H1 (cell line): ENCODE results near the gene TSSK6. TPM values are rescaled to one million over a fixed set of nuclear protein-coding genes. Genes with fewer than 3 reads are reported as not detected.

ENCODE experiments used
- CTCF ChIA-PET: fragments of 300-600 bp; sonication (Branson Sonifier 250); formaldehyde crosslinking; loops from one replicate; lab custom pipeline; 2021; ENCODE audit not compliant: partially characterized antibody; lab: Charles Lee
- POLR2A ChIA-PET: fragments of 300-600 bp; sonication (Branson Sonifier 250); formaldehyde crosslinking; loops from one replicate; lab custom pipeline; 2021; ENCODE audit warnings: inconsistent platforms; ENCODE audit not compliant: partially characterized antibody; lab: Charles Lee
- DNase-seq, 2 experiments: peaks; one replicate each; pipeline versions ENCODE4 v3.0.0 to v3.0.0-alpha.2; 2010 to 2022; ENCODE audit warnings: low spot score in 2 of 2, low read depth in 1 of 2, mixed read lengths in 1 of 2
- FAIRE-seq: peaks from 2 replicates; lab custom pipeline; 2011; peaks lifted over from hg19 to GRCh38; lab: Jason Lieb, UNC
- H2AFZ ChIP-seq: 2 replicates; pipeline ENCODE4 v1.8.1; 2012; ENCODE audit warnings: low read length, inconsistent platforms
- H2AK5ac ChIP-seq: 2 replicates; pipeline ENCODE4 v1.6.1; 2013; ENCODE audit warnings: low read depth, low read length
- H2BK120ac ChIP-seq: replicated peaks from 2 replicates; pipeline ENCODE3; 2013; ENCODE audit warnings: low read depth, low read length, inconsistent platforms
- H2BK12ac ChIP-seq: 2 replicates; pipeline ENCODE4 v1.6.1; 2013; ENCODE audit warnings: low read depth, low read length
- H2BK15ac ChIP-seq: 2 replicates; pipeline ENCODE4 v1.6.1; 2013; ENCODE audit warnings: low read length
- H2BK20ac ChIP-seq: 2 replicates; pipeline ENCODE4 v1.6.1; 2013; ENCODE audit warnings: low read length
- H2BK5ac ChIP-seq: 2 replicates; pipeline ENCODE4 v1.6.1; 2013; ENCODE audit warnings: low read depth, low read length
- H3K14ac ChIP-seq: 2 replicates; pipeline ENCODE4 v1.6.1; 2013; ENCODE audit warnings: inconsistent platforms; ENCODE audit not compliant: insufficient read length
- H3K18ac ChIP-seq: 2 replicates; pipeline ENCODE4 v1.6.1; 2013; ENCODE audit warnings: low read length; ENCODE audit errors: extremely low read depth
- H3K23ac ChIP-seq: 2 replicates; pipeline ENCODE4 v1.6.1; 2013; ENCODE audit warnings: inconsistent platforms; ENCODE audit not compliant: insufficient read length
- H3K23me2 ChIP-seq: 2 replicates; pipeline ENCODE4 v1.6.1; 2013; ENCODE audit warnings: low read depth, low read length
- H3K27ac ChIP-seq: 2 replicates; pipeline ENCODE4 v1.6.1; 2011; ENCODE audit warnings: low read depth, low read length, inconsistent platforms
- H3K27me3 ChIP-seq, 4 experiments: replicated peaks in 1 of 4; 1 replicate in 1 of 4; 2 replicates in 3 of 4; pipeline versions ENCODE4 v1.6.1 to v1.8.1; 2011 to 2013; ENCODE audit warnings: low read length in 3 of 4, mild to moderate bottlenecking in 3 of 4, inconsistent platforms in 2 of 4, mixed read lengths in 2 of 4, moderate library complexity in 1 of 4; ENCODE audit not compliant: control insufficient read depth in 3 of 4, insufficient read depth in 3 of 4; ENCODE audit errors: extremely low read depth in 1 of 4
- H3K36me3 ChIP-seq, 4 experiments: 2 replicates each; pipeline versions ENCODE4 v1.6.1 to v1.8.1; 2011 to 2013; ENCODE audit warnings: mild to moderate bottlenecking in 4 of 4, low read length in 3 of 4, moderate library complexity in 2 of 4, control low read depth in 1 of 4, inconsistent platforms in 1 of 4; ENCODE audit not compliant: insufficient read depth in 4 of 4, control insufficient read depth in 2 of 4
- H3K4ac ChIP-seq: replicated peaks from 2 replicates; pipeline ENCODE3; 2013; ENCODE audit warnings: low read length, low read depth, mixed read lengths, inconsistent platforms; ENCODE audit not compliant: insufficient read length
- H3K4me1 ChIP-seq, 4 experiments: replicated peaks in 1 of 4; 1 replicate in 1 of 4; 2 replicates in 3 of 4; pipeline versions ENCODE4 v1.6.1 to v1.8.1; 2011 to 2013; ENCODE audit warnings: low read length in 3 of 4, inconsistent platforms in 2 of 4, mixed read lengths in 1 of 4; ENCODE audit not compliant: insufficient read depth in 4 of 4, control insufficient read depth in 3 of 4
- H3K4me2 ChIP-seq, 2 experiments: 2 replicates each; pipeline versions ENCODE4 v1.6.1 to v1.8.1; 2011 to 2013; ENCODE audit warnings: low read depth in 2 of 2, low read length in 2 of 2, control low read depth in 1 of 2, inconsistent platforms in 1 of 2, mild to moderate bottlenecking in 1 of 2; ENCODE audit not compliant: insufficient read depth in 1 of 2
- H3K4me3 ChIP-seq, 4 experiments: fragments of 200-600, 300-600 bp in 1 of 4; sonication (generic), shearing (Covaris generic), sonication (Bioruptor Twin) in 1 of 4; 2 replicates each; pipeline versions ENCODE4 v1.5.1 to v1.8.1; 2011 to 2016; ENCODE audit warnings: low read length in 4 of 4, low read depth in 3 of 4, control low read depth in 2 of 4, inconsistent platforms in 2 of 4, mild to moderate bottlenecking in 2 of 4, mixed read lengths in 1 of 4, moderate library complexity in 1 of 4; ENCODE audit not compliant: insufficient read depth in 2 of 4; ENCODE audit errors: extremely low read depth in 1 of 4
- H3K56ac ChIP-seq: replicated peaks from 2 replicates; pipeline ENCODE3; 2013; ENCODE audit warnings: low read depth, mild to moderate bottlenecking, mixed read lengths, low read length, inconsistent platforms; ENCODE audit not compliant: insufficient read length
- H3K79me1 ChIP-seq: 2 replicates; pipeline ENCODE4 v1.6.1; 2013; ENCODE audit warnings: low read depth, low read length, control low read depth
- H3K79me2 ChIP-seq, 2 experiments: 2 replicates each; pipeline versions ENCODE4 v1.6.1 to v1.8.1; 2012 to 2013; ENCODE audit warnings: low read length in 2 of 2, mild to moderate bottlenecking in 2 of 2, inconsistent platforms in 1 of 2; ENCODE audit not compliant: insufficient read depth in 2 of 2, control insufficient read depth in 1 of 2
- H3K9ac ChIP-seq, 4 experiments: replicated peaks in 1 of 4; 1 replicate in 1 of 4; 2 replicates in 3 of 4; pipeline versions ENCODE4 v1.6.1 to v1.8.1; 2011 to 2013; ENCODE audit warnings: low read depth in 3 of 4, low read length in 3 of 4, control low read depth in 2 of 4, mild to moderate bottlenecking in 2 of 4, moderate library complexity in 2 of 4, inconsistent platforms in 1 of 4; ENCODE audit errors: extremely low read depth in 1 of 4
- H3K9me3 ChIP-seq, 2 experiments: 2 replicates each; pipeline versions ENCODE4 v1.6.1 to v1.8.1; 2012 to 2013; ENCODE audit warnings: mild to moderate bottlenecking in 2 of 2, moderate library complexity in 2 of 2, control low read depth in 1 of 2, inconsistent platforms in 1 of 2, low read depth in 1 of 2, low read length in 1 of 2, mixed read lengths in 1 of 2; ENCODE audit not compliant: insufficient read depth in 2 of 2
- H4K20me1 ChIP-seq, 2 experiments: replicated peaks in 1 of 2; 2 replicates each; pipeline versions ENCODE3 to v1.8.1; 2011 to 2013; ENCODE audit warnings: inconsistent platforms in 2 of 2, low read length in 2 of 2, mild to moderate bottlenecking in 1 of 2; ENCODE audit not compliant: insufficient read depth in 2 of 2, control insufficient read depth in 1 of 2
- H4K5ac ChIP-seq: 2 replicates; pipeline ENCODE4 v1.6.1; 2013; ENCODE audit warnings: low read length, low read depth, mixed read lengths, inconsistent platforms; ENCODE audit not compliant: insufficient read length
- H4K8ac ChIP-seq: 2 replicates; pipeline ENCODE4 v1.8.0; 2013; ENCODE audit warnings: mild to moderate bottlenecking, moderate library complexity, low read length, inconsistent platforms; ENCODE audit not compliant: insufficient read depth; ENCODE audit errors: extremely low read depth
- H4K91ac ChIP-seq: replicated peaks from 2 replicates; pipeline ENCODE3; 2013; ENCODE audit warnings: low read length, mixed read lengths, inconsistent platforms; ENCODE audit not compliant: insufficient read length
- CTCF ChIP-seq, 3 experiments: IDR thresholded peaks; 1 replicate in 2 of 3; 2 replicates in 1 of 3; pipeline versions ENCODE4 v1.5.1 to v1.6.1; 2011; ENCODE audit warnings: low read length in 3 of 3, mild to moderate bottlenecking in 3 of 3, inconsistent platforms in 2 of 3, low read depth in 1 of 3, moderate library complexity in 1 of 3; ENCODE audit not compliant: insufficient read depth in 1 of 3; ENCODE audit errors: control extremely low read depth in 1 of 3
- JUND ChIP-seq: IDR thresholded peaks from 2 replicates; pipeline ENCODE4 v1.6.1; 2011; ENCODE audit warnings: mild to moderate bottlenecking, improper control_type of control experiment, low read length
- RBBP5 ChIP-seq: IDR thresholded peaks from 2 replicates; pipeline ENCODE4 v1.7.1; 2012; ENCODE audit warnings: low read depth, mild to moderate bottlenecking, inconsistent platforms, low read length, moderate library complexity, borderline replicate concordance
- SP2 ChIP-seq: IDR thresholded peaks from 2 replicates; pipeline ENCODE4 v1.6.1; 2012; ENCODE audit warnings: mild to moderate bottlenecking, low read length, inconsistent platforms
- TBP ChIP-seq: IDR thresholded peaks from 2 replicates; pipeline ENCODE4 v1.6.1; 2011; ENCODE audit warnings: low read depth, low read length, improper control_type of control experiment
- WGBS, 2 experiments: shearing (Covaris generic) in 1 of 2; methylation state at CpG; one replicate each; pipeline versions ENCODE4 v1.1.6 to v1.1.7; 2013 to 2015; ENCODE audit warnings: low lambda C conversion rate in 2 of 2, mixed read lengths in 2 of 2, inconsistent platforms in 1 of 2, low coverage in 1 of 2, missing lambda C conversion rate in 1 of 2; ENCODE audit not compliant: insufficient replicate concordance in 2 of 2, insufficient coverage in 1 of 2, insufficient read length in 1 of 2; ENCODE audit errors: extremely low coverage in 1 of 2, missing lambda C conversion rate in 1 of 2; 5-methylcytosine and 5-hydroxymethylcytosine counted together
- polyA plus RNA-seq, 7 experiments: library from polyadenylated mRNA; depleted of rRNA in 3 of 7; stranded (reverse) in 5 of 7; unstranded in 2 of 7; fragments of >200 nt in 5 of 7; fragments of 200-250 nt in 2 of 7; gene quantifications; 1 replicate in 5 of 7; 2 replicates in 1 of 7; 4 replicates in 1 of 7; pipeline versions ENCODE4 v1.2.1 to v1.2.3, GENCODE V29; 2011 to 2013; ENCODE audit warnings: missing spikeins in 2 of 7, mixed read lengths in 2 of 7
- total RNA-seq: library from RNA; stranded (reverse); fragmentation: NEBNext Ultra II Directional; extraction: Animal tissue kit (Norgen Biotek cat#: 25700); gene quantifications from 2 replicates; pipeline ENCODE4 v1.2.1, GENCODE V29; 2021

Gene TSSK6
- total and polyA plus RNA-seq, 2 of the 8 experiments (the other 6 are each of a cell fraction or from before 2014, with no cell fraction given): 3.6 to 7.8 TPM

DNA sequence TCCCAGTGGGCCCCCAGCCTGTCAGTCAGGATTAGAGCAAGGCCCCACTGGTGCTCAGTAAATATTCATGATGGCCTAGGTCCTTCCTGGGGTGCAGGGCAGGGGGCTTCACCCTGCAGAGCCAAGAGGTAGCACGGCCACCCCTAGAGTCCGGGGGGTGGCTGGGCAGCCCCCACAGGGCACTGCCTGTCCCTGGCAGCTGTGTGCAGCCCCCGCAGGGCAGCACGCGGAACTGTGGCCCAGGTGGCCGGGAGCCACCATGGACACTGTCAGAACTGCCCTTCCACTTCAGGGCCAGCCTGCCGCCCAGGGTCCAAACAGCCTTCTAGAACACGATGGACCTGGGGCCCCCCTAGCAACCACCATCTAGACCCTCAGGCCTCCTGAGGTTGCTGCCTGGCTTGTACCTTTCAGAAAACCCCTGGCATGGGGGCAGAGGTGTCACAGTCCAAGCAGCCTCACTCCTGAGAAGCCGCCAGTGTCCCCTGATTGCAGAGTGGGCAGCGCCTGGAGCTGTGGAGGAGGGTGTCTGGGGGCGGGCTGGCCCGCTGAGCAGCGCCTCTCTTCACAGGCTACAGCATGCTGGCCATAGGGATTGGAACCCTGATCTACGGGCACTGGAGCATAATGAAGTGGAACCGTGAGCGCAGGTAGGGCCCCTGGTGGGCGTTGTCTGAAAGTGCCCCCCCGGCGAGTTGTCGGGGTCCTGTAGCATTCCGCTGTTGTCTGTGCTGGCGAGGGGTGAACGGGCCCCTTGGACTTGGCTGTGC lies 10.4 kb upstream of the TSSK6 start:
- 92% methylated on average over 23 of the region's 23 CpGs; no CpG with 5 or more reads in 1 of the 2 experiments for WGBS, 2 experiments
- Histone ChIP-seq H4K91ac (no peak overlapping the region), H3K27me3 (no peaks in the 10 kb centered on the region), H4K8ac (peak overlapping the region; percentile 11; the same call in 1 of the 2 replicates), H3K9ac (no peak overlapping the region), H2BK12ac (no peak overlapping the region), H3K27ac (no peak overlapping the region), H3K23me2 (no peaks in the 10 kb centered on the region), H2BK20ac (no peak overlapping the region), H4K5ac (no peak overlapping the region), H3K18ac (no peak overlapping the region), H3K79me2 (peaks cover 0 to 26% of the 10 kb centered on the region in 2 experiments; a peak in 2 of 4 replicates), H3K56ac (no peak overlapping the region), H2BK120ac (no peak overlapping the region), H3K23ac (no peak overlapping the region), H3K79me1 (peaks cover 12% of the 10 kb centered on the region), H2AFZ (no peak overlapping the region), H3K4ac (no peak overlapping the region), H2AK5ac (no peak overlapping the region), H3K14ac (no peak overlapping the region), H3K4me2 (no peak overlapping the region), H3K36me3 (peaks cover 0 to 30% (median 10%) of the 10 kb centered on the region in 4 experiments; a peak in 6 of 8 replicates), H2BK15ac (no peak overlapping the region), H3K9me3 (no peaks in the 10 kb centered on the region), H4K20me1 (peaks cover 9 to 28% of the 10 kb centered on the region in 2 experiments), H3K4me1 (peaks cover 0 to 3% (median 3%) of the 10 kb centered on the region in 4 experiments; a peak in 3 of 7 replicates), H3K4me3 (no peak overlapping the region), H2BK5ac (no peak overlapping the region; the same call in 1 of the 2 replicates)
- ChIA-PET POLR2A (interaction anchor here (0.7 to 3.1 kb wide), 6 partner anchors 9 to 19 kb away, joined by 3 to 13 read pairs (median 4); partner anchors contain the start of gene NDUFA13), CTCF (interaction anchor here (1.0 kb wide), 1 partner anchor 9 kb away, joined by 7 read pairs; no protein-coding TSS in a partner anchor)
- FAIRE-seq (no peak), DNase-seq (no peak)
- TF ChIP-seq SP2 (no peak), JUND (no peak), CTCF (IDR thresholded peaks at IDR 0.05; ENCODE audit: control extremely low read depth in 1 of 3, insufficient read depth in 1 of 3, low read depth in 1 of 3, low read length in 3 of 3) (peak in 1 of 3 experiments; percentile 14; a peak in 1 of 4 replicates), TBP (no peak), RBBP5 (no peak)
